ENCODE data around the gene GSDMA.
"Not testable (repeated sequence)": the region's sequence is repeated elsewhere in the genome, so short reads cannot be mapped to it uniquely, and the experiment has no call there.

Gene GSDMA

DNA sequence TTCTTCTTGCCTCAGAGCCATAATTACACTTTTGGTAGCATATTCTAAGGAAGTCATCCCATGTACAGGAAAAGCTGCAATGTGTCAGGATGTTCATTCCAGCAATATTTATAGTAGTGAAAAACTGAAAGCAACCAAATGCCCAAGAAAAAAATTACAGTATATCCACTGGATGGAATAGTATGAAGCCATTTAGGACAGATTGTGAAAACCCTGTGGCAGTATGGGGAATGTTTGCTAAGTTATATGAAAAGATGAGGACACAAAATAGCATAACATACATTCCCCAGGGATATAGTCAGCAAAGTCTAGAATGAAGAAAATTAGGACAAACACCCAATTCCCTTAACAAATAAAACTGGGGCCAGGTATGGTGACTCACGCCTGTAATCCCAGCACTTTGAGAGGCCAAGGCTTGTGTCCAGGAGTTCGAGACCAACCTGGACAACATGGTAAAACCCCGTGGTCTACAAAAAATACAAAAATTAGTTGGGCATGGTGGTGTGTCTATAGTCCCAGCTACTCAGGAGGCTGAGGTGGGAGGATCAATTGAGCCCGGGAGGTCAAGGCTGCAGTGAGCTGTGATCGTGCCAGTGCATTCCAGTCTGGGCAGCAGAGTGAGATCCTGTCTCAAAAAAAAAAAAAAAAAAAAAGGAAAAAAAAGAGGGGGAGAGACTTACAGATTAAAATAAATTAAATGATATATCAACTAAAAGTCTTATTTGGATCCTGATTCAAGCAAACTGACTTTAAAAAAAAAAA is 33.0 kb upstream of the GSDMA start:
- DNase-seq (ENCODE audit: low read depth): peak; percentile 83

DNA sequence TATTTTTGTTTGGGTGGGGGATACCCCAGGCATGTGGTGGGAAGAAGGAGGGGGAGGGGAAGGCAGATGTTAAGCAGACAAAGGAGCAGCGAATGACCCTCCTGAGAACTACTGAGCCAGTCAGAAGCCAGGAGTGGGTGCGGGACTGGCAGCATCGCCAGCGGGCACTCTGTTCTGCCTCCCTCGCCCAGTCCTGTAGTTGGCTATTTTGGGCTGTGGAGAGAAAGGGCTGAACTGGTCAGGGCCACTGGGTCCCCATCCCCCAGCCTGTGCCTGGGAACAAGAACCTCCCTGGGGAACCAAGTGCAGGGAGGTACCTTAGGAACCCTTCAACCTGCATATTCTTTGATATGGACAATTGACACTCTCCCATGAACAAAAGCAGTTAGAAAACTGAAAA is 28.9 kb upstream of the GSDMA start:
- DNase-seq (ENCODE audit: low read depth): no peak

DNA sequence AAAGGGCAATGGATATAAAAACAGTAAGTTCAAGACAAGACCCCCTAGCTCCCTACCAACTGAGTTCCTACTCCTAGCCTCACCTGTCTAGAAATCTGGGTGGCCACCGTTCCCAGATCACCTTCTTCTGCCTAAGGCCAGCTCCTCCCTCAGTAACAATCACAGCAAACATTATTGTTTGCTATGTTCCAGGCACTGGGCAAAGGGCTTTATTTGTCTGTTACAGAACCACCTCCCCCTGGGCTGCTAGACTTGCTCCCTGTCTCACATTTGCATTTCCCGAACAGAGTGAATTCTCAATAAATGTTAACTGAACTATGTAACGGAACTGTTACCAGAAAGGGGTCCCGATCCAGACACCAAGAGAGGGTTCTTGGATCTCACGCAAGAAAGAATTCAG is 28.5 kb upstream of the GSDMA start:
- no peak for DNase-seq (ENCODE audit: low read depth)

DNA sequence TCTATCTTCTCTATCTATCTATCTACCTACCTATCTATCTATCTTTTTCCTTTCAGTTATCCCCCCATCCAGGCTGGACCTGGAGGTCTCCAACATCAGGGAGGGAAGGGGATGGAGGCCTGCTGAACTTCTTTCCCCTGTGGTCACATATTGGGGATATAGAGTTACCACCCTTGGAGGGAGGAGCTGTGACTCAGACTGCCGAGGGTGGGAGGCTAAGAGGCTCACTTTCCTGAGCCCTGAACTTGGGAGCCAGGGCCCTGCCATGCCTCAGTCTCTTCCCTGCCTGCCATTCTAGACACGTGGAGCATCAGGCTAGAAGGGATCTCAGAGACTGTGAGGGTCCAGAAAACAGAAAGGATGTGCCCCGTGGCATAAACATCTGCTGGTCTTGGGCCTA is 26.9 kb upstream of the GSDMA start:
- DNase-seq (ENCODE audit: low read depth): peak; percentile 41

DNA sequence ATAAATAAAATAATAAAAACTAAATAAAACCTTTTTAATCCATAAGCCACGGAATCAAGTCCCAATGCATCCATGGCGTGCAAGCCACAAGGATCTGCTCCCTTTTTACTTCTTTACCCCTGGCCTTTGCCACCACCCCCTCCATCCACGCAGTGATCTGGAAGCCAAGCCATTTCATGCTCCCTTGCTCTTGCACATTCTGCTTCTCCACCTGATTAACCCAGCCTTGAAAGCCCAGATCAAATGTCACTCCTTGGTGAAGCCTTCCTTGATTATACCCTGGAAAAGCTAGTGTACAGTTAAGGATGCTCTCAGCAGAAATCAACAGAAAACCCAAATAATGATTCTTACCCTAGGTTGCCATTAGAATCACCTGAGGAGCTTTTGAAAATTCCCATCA is 25.4 kb upstream of the GSDMA start:
- DNase-seq (ENCODE audit: low read depth): no peak

DNA sequence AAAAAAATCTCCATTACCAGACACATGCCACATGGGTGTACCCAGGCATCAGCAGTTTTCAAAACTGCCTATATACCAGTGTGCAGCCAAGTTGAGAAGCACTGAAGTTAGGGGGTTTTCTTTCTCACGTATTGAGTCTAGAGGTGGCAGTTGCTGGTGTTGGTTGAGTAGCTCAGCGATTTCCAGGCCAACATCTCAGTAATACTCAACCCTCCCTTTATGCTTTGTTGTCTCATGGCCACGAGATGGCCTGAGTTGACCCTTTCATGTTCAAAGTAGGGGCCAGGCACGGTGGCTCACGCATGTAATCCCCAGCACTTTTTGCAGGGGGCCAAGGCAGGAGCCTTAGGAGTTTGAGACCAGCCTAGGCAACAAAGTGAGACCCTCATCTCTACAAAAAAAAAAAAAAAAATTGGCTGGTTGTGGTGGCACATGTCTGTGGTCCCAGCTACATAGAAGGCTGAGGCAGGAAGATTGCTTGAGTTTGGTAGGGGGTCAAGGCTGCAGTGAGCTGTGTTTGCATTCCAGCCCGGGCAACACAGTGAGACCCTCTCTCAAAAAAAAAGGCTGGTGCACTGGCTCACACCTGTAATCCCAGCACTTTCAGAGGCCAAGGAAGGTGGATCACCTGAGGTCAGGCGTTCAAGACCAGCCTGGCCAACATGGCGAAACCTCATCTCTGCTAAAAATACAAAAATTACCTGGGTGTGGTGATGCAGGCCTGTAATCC is 24.5 kb upstream of the GSDMA start:
- DNase-seq (ENCODE audit: low read depth): no peak

DNA sequence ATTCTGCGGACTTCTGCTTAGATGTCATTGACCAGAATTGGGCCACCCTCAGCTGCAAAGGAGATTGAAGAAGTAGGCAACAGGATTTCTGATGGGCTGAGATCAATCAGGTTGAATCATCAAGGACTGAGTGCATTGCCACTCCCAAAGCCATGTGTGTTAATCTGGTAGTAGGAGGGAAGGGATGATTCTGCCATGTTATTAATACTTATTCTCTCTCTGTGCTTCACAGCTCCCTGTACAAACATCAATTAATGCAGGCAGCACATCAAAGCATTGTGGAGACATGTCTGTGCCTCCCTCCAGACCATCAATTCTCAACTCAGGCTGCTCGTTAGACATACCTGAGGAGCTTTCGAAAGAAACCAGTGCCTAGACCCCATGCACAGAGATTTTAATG is 23.7 kb upstream of the GSDMA start:
- peak; percentile 16 for DNase-seq (ENCODE audit: low read depth)

DNA sequence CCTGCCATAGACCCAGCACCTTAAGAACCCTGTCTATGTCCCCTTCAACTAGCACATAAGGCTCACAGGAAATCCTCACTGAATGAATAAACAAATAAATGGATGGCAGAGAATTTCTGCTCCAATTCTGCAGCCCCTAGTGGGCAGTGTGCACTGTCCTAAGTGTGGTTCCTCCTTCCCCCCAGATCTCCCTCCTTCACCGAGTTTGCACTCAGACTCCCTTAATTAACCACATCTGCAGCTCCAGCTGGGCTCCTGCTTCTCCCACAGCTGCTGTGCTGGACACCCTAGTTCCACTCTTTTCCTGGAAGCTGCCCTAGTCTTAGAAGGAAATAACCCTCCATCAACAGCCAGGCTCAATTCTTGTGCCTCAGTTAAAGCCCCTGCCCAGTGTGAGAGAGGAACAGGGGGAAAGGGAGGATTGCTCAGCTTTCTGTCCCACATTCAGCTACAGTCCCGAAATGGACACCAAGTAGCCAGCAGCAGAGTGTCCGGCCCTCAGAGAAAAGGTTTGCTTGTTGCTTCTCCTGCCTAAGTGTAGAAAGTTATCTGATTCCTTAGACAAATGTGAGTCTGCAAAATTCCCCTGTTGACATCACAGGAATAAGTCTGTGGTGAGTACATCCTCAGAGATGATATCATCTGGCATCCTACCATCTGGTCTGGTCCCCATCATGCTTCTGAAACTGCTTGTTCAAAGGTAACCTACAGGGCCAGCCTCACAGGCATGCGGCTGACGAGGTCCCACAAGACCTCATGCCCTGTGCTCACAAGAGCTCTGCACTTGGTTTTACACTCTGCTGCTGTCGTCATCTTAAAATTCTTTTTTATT is 23.0 kb upstream of the GSDMA start:
- DNase-seq (ENCODE audit: low read depth): peak; percentile 90

DNA sequence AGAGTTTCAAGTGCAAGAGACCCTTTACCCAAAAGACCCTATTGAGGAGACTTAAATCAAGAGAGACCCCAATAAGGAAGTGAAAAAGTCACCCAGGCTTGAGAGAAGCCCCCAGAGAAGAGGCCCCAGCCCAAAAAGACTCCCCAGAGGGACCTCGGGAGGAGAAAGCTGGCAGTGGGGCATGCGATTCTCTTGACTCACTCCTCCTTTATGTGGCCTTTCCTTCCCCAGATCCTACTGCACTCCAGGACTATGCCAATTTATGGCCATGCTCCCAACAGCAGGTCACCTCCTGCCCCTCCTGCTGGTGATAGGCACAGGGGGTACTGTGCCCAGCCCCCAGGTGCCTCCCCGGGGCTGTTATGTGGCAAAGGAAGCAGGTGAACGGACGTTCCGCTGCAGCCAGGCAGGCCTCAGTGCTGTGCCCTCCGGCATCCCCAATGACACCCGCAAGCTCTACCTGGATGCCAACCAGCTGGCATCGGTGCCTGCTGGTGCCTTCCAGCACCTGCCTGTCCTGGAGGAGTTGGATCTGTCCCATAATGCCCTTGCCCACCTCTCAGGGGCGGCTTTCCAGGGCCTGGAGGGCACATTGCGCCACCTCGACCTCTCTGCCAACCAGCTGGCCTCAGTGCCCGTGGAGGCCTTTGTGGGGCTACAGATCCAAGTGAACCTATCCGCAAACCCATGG is 19.0 kb upstream of the GSDMA start:
- DNase-seq (ENCODE audit: low read depth): no peak

DNA sequence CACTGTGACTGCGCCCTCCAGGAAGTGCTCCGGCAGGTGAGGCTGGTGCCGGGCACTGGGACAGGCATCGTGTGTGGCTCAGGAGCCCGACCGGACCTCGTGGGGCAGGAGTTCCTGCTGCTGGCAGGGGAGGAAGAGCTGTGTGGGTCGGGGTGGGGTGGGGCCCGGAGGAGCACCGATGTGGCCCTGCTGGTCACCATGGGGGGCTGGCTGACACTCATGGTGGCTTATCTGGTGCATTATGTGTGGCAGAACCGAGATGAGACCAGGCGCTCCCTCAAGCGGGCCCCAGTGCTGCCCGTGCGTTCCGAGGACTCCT is 18.5 kb upstream of the GSDMA start:
- DNase-seq (ENCODE audit: low read depth): no peak

DNA sequence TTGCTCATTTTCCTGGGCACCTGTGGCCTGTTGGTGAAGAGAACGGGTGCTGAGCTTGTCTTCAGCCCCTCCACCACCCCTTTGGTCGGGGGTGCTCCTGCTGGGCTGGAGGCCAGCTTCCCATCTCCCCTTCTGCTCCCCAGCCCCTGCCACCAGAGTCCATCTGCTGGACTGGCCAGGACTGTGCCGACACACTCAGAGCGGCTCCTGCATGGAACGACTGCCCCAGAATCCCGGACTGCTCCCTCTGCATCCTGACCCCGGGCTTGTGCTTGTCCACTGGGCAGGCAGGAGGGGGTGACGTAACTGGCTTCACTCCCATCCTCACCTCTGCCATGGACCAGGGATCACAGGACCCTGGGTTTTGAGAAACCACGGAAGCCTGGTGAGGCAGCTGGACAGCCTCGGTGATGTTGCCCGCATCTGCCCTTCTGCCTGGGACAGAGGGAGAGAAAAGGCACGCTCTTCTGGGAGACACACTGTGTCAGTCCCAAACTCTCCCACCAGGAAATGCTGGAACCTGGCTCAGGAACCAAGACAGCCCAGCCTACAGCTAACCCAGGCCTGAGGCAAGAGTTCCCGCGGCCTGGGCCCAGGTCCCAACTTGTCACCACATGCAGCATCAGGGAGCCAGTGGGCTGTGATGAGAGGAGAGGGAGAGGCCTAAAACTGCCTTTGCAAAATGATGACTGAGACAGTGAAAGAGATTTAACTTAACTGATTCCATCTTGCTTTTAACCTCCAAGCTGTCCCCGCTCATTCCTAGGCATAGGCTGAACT is 16.1 kb upstream of the GSDMA start:
- no peak for DNase-seq (ENCODE audit: low read depth)

DNA sequence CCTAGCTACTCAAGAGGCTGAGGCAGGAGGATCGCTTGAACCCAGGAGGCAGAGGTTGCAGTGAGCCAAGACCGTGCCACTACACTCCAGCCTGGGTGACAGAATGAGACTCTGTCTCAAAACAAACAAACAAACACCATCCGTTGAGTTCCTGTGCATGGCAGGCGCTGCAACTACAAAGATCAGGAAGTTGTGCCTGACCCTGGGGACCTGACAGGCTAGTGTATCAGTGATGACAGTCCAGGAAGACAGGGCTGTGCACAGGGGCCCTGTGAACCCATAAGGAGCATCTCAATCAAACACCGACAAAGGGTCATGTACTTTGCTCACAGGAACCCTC is 14.3 kb upstream of the GSDMA start:
- not testable (repeated sequence) for DNase-seq (ENCODE audit: low read depth)

DNA sequence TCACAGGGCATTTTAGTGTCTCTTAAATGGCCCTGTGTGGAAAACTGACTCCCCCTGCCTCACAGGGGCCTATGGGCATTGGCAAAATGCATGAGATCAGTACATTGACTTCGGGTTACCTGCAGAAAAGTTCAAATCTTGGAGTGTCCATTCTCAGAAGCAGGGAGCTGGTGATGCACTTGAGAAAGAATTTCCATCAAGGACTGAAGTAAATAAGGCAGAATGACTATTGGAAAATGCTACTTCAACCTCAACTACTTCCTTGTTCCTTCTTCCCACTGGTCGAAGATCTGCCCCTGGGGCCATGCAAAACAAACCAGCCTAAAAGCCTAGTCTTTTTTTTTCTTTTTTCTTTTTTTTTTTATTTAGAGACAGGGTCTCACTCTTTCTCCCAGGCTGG is 13.8 kb upstream of the GSDMA start:
- DNase-seq (ENCODE audit: low read depth): no peak

DNA sequence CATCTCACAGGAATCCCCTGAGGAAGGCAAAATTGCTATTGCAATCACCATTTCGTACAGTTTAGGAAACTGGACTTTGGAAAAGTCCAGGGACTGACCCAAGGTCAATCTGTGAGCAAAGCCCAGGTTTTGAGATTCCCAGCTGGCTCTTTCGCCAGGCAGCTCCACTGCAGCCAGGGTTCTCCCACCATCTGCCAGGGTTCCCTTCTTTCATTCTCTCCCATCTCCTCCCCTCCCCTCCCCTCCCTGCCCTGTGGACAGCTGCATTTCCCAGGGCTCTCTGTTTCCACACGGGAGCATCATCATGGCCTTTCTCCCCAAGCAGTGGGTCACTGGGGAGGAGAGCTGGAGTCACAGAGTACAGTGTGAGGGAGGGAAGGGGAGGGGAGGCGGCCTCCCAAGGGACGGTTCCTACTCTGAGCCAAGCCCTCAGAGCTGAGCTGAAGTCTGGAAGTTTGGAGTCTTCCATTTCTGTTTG is 11.9 kb upstream of the GSDMA start:
- DNase-seq (ENCODE audit: low read depth): no peak

DNA sequence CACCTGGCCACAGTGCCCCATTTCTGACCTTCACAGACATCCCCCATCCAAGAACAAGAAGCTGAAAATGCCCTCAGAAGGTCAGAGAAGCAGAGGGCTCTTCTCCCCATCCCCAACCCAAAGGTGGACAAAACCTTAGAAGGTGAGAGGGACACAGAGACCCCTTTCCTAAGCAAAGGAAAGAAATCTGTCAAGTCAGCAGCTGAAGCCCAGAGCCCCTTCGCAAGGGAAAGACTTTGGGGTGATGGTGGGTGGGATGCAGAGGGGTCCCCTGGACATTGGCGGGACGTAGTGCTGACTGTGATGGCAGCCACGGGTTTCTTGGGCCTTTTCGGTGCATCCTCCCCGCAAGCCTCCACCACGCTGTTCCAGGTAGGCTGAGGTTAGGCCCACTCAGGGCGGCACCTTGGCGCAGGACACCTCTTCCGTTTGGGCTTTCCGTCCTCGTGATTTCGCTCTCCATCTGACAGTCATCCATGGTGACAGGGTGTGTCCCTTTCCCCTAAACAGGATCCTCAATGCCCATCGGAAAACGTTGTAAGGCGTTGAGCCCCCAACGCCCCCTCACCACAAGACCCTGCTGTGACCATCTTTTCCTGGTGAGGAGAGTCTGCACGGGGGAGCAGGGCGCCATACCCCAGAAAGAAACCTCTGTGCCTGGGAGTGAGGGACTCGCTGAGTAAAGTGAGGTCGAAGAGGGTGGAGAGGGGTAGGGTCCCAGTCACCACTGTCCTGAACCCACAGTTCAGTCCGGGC is 10.7 kb upstream of the GSDMA start:
- no peak for DNase-seq (ENCODE audit: low read depth)

DNA sequence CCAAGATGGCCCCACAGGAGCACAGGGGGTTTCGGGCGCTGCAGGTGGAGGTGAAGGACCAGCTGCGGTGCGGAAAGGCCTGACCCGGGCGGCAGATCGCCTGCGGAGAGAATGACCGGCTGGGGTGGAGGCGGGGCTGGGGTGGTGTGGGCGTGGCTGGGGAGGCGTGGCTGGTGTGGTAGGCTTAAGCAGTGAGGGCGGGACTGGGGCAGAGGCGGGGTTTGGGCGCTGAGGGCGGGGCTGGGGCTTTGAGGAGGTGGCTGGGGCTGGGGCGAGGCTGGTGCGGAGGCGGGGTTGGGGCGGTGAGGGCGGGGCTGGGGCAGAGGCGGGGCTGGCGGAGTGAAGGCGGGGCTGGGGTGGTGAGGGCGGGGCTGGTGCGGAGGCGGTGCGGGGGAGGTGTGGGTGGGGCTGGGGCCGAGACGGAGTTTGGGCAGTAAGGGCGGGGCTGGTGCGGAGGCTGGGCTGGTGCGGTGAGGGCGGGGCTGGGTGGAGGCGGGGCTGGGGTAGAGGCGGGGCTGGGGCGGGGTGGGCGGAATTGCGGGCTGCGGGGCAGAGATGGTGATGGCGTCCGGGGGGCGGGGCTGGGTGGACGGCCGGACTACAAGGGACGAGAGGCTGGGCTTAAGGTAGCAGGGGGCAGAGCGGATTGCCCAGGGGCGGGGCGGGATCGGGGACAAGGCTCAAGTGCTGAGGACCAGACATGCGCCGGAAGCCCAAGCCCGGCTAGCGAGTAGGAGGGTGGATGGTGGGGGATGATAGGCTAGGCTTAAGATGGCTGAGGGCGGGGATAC is 9.9 kb upstream of the GSDMA start:
- peak; percentile 96 for DNase-seq (ENCODE audit: low read depth)

DNA sequence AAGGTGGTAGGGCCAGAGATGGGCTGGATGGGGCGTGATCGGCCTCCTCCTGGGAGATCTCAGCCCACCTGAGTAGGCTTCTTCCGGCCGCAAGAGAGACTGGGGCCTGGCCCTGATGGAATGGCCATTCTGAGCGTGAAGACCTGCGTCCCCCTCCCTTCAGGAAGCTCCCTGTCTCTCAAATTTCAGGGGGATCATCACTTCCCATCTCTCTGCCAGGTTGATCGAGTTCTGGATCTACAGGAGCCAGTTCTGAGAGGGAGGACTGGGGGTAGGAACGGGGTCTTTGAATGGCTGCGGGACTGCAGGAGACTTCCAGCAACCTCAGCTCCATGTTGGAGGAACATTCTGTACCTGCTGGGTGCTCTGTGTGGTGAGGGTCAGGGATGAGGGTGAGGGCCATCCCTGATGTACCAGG is 9.3 kb upstream of the GSDMA start:
- no peak for DNase-seq (ENCODE audit: low read depth)

DNA sequence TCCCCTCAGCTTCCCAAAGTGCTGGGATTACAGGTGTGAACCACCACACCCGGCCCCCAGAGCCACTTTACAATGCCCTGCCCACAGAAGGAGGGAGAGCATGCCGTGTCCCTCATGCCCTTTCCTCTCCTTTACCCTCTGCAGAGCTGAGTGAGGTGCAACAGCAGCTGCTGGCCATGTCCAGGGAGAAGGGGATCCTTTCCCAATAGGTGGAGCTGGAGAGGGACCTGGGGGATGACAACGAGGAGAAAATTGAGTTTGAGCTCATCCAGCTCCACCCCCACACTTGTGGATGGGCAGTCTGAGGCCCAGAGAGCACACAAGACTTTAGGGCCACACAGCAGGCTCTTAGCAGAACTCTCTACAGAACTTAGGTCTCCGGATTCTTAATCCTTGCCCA is 7.9 kb upstream of the GSDMA start:
- peak; percentile 30 for DNase-seq (ENCODE audit: low read depth)

DNA sequence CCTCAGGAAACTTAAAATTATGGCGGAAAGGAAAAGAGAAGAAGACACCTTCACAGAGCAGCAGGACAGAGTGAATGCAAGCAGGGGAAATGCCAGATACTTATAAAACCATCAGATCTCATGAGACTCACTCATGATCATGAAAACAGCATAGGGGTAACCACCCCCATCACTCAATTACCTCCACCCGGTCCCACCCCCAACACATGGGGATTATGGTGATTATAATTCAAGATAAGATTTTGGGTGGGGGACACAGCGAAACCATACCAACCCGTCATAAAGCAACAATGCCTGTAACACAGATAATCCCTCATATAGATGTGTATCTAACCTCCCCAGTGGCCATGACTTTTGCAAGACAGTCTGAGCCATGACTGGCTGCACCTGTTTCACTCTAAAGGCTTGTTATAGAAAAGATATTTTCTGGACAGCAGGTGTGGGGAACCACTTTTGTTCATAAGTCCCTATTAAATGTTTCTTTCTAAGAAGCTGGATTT is 7.0 kb upstream of the GSDMA start:
- DNase-seq (ENCODE audit: low read depth): no peak

DNA sequence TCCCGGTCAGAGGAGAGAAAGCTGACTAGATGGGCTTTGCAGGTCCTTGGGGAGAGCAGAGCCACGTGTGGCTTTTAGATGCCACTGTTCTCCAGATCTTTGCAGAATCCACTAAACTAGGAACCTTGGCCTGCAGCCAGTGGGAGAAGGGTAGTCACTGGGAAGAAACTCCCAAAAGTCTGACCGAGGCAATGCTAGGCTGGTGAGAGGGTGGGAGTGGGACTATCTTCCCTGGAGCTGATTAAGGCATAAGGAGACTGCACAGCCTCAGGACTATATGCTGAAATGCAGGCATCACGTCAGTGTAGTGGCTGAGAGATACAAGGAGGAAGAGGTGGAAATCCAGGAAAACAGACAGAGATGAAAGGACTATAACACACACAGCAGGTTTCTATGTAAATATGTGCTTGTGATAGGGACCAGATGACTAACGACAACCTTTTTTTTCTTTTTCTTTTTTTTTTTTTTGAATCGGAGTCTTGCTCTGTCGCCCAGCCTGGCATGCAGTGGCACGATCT is 2.2 kb upstream of the GSDMA start:
- DNase-seq (ENCODE audit: low read depth): no peak

All from ELR (cell line).